ELR (cell line): Measurements from ENCODE around the gene F11.
"Not testable (repeated sequence)": the region's sequence is repeated elsewhere in the genome, so short reads cannot be mapped to it uniquely, and the experiment has no call there.

Experiments used
- DNase-seq: peaks from one replicate; pipeline ENCODE4 v3.0.0-alpha.2; 2015; ENCODE audit warnings: low read depth

F11 gene

GRCh38 chr4:186265683-186266652, at the start of gene F11:
F11 (plus strand) TSS chr4:186266189; CDS start chr4:186267137, 948 bp downstream.
- DNase-seq, result no peak

GRCh38 chr4:186216465-186217024, 49.4 kb upstream of the F11 start:
- no peak for DNase-seq

GRCh38 chr4:186217733-186218293, 48.2 kb upstream of the F11 start:
- no peak for DNase-seq

- no peak for DNase-seq
These were observed 44.4 kb upstream of the F11 start for GRCh38 chr4:186221624-186222023.

GRCh38 chr4:186225848-186226247, 40.1 kb upstream of the F11 start:
- no peak for DNase-seq

- no peak for DNase-seq
These were observed 39.3 kb upstream of the F11 start for GRCh38 chr4:186226521-186227189.

GRCh38 chr4:186227221-186227620, 38.8 kb upstream of the F11 start, which contains the start of gene KLKB1:
KLKB1 (plus strand) TSS chr4:186227507; CDS start chr4:186228196, 689 bp downstream.
- no peak for DNase-seq

GRCh38 chr4:186227744-186228513, 38.1 kb upstream of the F11 start:
- DNase-seq, result no peak

- no peak for DNase-seq
These were observed 37.5 kb upstream of the F11 start for GRCh38 chr4:186228514-186228894.

GRCh38 chr4:186234367-186234766, 31.6 kb upstream of the F11 start:
- no peak for DNase-seq

- no peak for DNase-seq
These were observed 29.9 kb upstream of the F11 start for GRCh38 chr4:186236126-186236525.

- DNase-seq, result no peak
These were observed 25.5 kb upstream of the F11 start for GRCh38 chr4:186240452-186240847.

- no peak for DNase-seq
These were observed 25.0 kb upstream of the F11 start for GRCh38 chr4:186240848-186241491.

- DNase-seq, result no peak
These were observed 24.4 kb upstream of the F11 start for GRCh38 chr4:186241616-186242015.

GRCh38 chr4:186242031-186242430, 24.0 kb upstream of the F11 start:
- not testable (repeated sequence) for DNase-seq

GRCh38 chr4:186243331-186243730, 22.7 kb upstream of the F11 start:
- no peak for DNase-seq

GRCh38 chr4:186244835-186245234, 21.2 kb upstream of the F11 start:
- DNase-seq, result no peak

- not testable (repeated sequence) for DNase-seq
These were observed 18.8 kb upstream of the F11 start for GRCh38 chr4:186247062-186247752.

GRCh38 chr4:186248643-186249042, 17.3 kb upstream of the F11 start:
- DNase-seq, result no peak
